ENCODE data around the gene CA10. TPM values are rescaled to one million over a fixed set of nuclear protein-coding genes. Genes with fewer than 3 reads are reported as not detected.

The CA10 gene
- total and polyA plus RNA-seq, 2 experiments from 2014 or later, result 0.92 to 1.5 TPM

GRCh38 chr17:51957786-51958185 lies 200.7 kb downstream of the CA10 start (continued):
- TF ChIP-seq ZNF462 (CRISPR knock-in tag; IDR thresholded peaks at IDR 0.05) (no peak), CREB1 (CRISPR knock-in tag; IDR thresholded peaks at IDR 0.05; ENCODE audit: low read depth) (no peak), ZNF114 (CRISPR knock-in tag; IDR thresholded peaks at IDR 0.05) (no peak), POLR2AphosphoS5 (IDR thresholded peaks at IDR 0.05; ENCODE audit: low read depth) (no peak), STAT1 (IDR thresholded peaks at IDR 0.05; ENCODE audit: unreplicated experiment) (no peak)
- TF ChIP-seq, protein P1, sequence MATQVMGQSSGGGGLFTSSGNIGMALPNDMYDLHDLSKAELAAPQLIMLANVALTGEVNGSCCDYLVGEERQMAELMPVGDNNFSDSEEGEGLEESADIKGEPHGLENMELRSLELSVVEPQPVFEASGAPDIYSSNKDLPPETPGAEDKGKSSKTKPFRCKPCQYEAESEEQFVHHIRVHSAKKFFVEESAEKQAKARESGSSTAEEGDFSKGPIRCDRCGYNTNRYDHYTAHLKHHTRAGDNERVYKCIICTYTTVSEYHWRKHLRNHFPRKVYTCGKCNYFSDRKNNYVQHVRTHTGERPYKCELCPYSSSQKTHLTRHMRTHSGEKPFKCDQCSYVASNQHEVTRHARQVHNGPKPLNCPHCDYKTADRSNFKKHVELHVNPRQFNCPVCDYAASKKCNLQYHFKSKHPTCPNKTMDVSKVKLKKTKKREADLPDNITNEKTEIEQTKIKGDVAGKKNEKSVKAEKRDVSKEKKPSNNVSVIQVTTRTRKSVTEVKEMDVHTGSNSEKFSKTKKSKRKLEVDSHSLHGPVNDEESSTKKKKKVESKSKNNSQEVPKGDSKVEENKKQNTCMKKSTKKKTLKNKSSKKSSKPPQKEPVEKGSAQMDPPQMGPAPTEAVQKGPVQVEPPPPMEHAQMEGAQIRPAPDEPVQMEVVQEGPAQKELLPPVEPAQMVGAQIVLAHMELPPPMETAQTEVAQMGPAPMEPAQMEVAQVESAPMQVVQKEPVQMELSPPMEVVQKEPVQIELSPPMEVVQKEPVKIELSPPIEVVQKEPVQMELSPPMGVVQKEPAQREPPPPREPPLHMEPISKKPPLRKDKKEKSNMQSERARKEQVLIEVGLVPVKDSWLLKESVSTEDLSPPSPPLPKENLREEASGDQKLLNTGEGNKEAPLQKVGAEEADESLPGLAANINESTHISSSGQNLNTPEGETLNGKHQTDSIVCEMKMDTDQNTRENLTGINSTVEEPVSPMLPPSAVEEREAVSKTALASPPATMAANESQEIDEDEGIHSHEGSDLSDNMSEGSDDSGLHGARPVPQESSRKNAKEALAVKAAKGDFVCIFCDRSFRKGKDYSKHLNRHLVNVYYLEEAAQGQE (IDR thresholded peaks at IDR 0.05; ENCODE audit: unreplicated experiment), result no peak

- no peak for DNase-seq (ENCODE audit: low spot score)
- no peak overlapping the region for H2AFZ ChIP-seq
- Mint-ChIP-seq H3K27me3 (ENCODE audit: insufficient read depth, low read depth, poor library complexity) (peaks cover 1% of the 10 kb centered on the region), H3K27ac (no peak overlapping the region), H3K9me3 (no peaks in the 10 kb centered on the region), H3K36me3 (ENCODE audit: low read depth) (no peaks in the 10 kb centered on the region), H3K4me1 (peaks cover 7% of the 10 kb centered on the region; the same call in 2 of the 3 replicates), H3K4me3 (no peak overlapping the region)
- ATAC-seq, result no peak
- no peak overlapping the region for H3K4me3 ChIP-seq
- H3K36me3 ChIP-seq (ENCODE audit: insufficient read depth), result no peaks in the 10 kb centered on the region
- no peak overlapping the region for H3K4me2 ChIP-seq
- H3K79me2 ChIP-seq (replicated peaks; ENCODE audit: insufficient read depth), result no peaks in the 10 kb centered on the region
- no peak overlapping the region for H3K27ac ChIP-seq (ENCODE audit: low read depth)
- H3K27me3 ChIP-seq (ENCODE audit: insufficient read depth), result no peaks in the 10 kb centered on the region
- no peaks in the 10 kb centered on the region for H4K20me1 ChIP-seq (replicated peaks; ENCODE audit: insufficient read depth)
- H3K9me2 ChIP-seq (ENCODE audit: insufficient read depth), result no peaks in the 10 kb centered on the region
- no peaks in the 10 kb centered on the region for H3F3A ChIP-seq (replicated peaks; ENCODE audit: low read depth)
- H3K4me1 ChIP-seq (ENCODE audit: insufficient read depth), result no peaks in the 10 kb centered on the region
- no peak for TF ChIP-seq ZNF114 (CRISPR knock-in tag; IDR thresholded peaks at IDR 0.05)
- TF ChIP-seq CREB1 (CRISPR knock-in tag; IDR thresholded peaks at IDR 0.05; ENCODE audit: low read depth), result no peak
- no peak for TF ChIP-seq ZNF331 (CRISPR knock-in tag; IDR thresholded peaks at IDR 0.05; ENCODE audit: low read depth)
- no peak for TF ChIP-seq JUNB (IDR thresholded peaks at IDR 0.05; ENCODE audit: unreplicated experiment)
- TF ChIP-seq, protein P1 (IDR thresholded peaks at IDR 0.05; ENCODE audit: unreplicated experiment), result no peak
Measured at GRCh38 chr17:51955245-51955644, 203.3 kb downstream of the CA10 start.

All from GM23338 (cell line).